IPS-NIHi7 (cell line): Measurements from ENCODE around the gene TPRG1L.

Experiments used
- DNase-seq: peaks from one replicate; pipeline ENCODE4 v3.0.0; 2012; ENCODE audit warnings: mixed read lengths; ENCODE audit errors: extremely low spot score

TPRG1L gene

DNA sequence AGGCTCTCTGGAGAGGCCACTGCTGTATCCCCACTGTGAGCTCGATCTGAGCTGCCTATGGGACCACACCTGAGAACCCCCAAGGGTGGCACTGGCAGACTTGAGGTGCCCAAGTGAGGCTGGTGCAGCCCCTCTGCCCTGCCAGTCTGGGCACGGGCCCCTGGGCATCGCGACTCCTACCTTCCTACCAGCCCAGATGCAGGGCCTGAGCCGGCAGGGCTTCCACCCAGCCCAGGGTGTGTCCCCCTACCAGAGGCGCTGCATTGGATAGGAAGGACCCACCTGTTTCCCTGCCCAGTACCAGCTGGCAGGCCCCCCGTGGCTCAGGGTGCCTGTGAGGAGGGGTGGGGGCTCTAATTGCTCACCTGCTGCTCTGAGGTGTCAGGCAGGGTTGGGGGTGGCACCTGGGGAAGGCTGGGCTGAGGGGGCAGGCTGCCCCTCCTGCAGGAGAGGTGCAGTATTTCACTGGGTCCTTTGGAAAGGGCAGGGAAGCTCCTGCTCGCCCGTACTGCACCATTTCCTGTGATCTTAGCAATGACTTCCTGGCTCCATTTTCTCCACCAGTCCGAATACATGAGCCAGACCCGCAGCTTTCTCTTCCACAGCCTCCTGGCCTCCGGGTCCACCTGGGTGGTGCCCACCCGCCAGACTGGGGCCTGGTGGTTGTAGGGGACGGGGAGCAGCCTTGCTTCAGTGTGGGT, 39.3 kb downstream of the TPRG1L start:
- no peak for DNase-seq

DNA sequence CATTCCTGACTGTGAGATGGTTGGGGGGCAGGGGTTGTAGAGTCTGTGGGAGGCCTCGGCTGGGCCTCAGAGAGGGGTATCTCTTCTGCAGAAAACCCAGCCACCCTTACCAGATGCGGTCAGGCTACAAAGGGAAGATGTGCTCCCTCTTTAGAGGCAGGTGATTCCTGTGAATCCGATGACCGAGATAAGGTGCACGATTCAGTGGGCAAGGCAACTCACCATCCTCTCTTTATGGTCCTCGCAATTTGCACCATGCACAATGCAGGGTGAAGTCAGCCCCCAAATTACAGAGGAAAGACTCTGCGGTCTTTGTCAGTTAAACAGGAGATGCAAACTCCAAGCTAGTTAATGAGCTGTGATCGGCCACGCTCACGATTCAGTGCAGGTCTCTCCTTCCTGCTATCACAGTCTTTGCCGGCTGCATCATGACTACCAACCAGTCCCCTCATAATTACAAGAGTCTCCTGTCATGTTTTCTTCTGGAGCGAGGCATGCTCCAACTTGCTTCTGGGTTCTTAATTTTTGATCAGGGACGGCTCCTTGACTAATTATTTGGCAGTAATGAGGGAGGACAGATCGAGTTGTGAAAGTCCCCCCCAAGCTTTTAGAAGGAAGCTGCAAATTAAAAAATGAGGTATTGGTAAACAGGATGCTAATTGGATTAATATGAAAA, 40.0 kb downstream of the TPRG1L start:
- no peak for DNase-seq

GRCh38 chr1:3668148-3668547, 43.3 kb downstream of the TPRG1L start:
- no peak for DNase-seq

- peak; percentile 75 for DNase-seq
Observed at GRCh38 chr1:3668585-3669300, 43.9 kb downstream of the TPRG1L start.

DNA sequence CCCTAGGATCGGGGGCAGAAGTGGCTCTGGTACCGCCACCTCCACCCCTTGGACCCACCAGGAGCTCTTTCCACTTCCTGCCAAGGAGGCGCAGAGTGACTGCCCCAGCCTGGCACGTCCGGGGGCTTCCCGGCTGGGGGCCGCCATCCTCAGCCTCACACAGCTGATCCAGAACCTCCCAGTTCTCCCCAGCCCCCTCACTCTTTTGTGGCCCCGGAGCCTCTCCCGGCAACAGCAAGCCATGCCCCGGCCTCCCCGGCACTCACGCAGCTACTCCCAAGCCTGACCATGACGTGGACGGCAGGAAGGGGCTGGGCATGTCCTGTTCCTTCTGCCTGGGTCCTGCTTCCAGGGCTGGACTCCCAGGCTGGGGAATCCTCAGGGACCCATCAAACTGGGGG, 44.6 kb downstream of the TPRG1L start:
- no peak for DNase-seq

- no peak for DNase-seq
Observed at GRCh38 chr1:3669971-3670431, 45.2 kb downstream of the TPRG1L start.

GRCh38 chr1:3670823-3671265, 46.0 kb downstream of the TPRG1L start:
- DNase-seq, result no peak

GRCh38 chr1:3671371-3672180, 46.8 kb downstream of the TPRG1L start:
- no peak for DNase-seq

- DNase-seq, result no peak
Observed at GRCh38 chr1:3672231-3672970, 47.6 kb downstream of the TPRG1L start.

- no peak for DNase-seq
Observed at GRCh38 chr1:3672971-3673361, 48.2 kb downstream of the TPRG1L start.

DNA sequence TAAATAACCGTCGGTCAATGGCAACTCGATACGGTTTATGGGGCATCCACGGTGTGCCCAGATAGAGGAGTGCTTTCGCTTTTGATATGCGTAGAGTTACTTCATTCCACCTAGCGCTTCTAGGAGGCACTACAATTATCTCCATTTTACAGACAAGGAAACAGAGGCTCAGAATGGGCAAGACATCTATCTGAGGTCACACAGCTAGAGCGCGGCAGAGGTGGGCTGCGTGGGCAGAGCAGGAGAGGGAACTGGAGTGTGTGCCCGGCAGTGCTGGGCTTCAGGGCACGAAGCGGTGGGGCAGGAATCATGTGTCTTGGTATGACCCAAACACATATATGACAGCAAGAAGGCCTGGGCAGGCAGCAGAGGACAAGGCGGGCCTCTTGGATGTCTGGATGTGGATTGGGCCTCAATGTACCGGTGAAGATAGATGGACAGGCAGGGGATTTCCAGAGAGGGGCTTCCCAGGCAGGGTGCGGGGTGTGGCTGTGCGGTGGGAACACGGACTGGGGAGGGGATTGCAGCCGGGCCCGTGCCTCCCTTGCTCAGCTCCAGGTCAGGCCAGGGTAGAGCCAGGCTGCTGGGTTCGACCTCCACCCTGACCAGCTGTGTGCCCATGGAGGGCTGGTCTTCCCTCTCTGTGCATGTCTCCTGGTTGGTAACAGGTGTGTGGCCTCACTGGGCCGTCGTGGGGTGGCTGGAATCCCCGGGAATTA, 48.7 kb downstream of the TPRG1L start:
- DNase-seq, result no peak

GRCh38 chr1:3674100-3675094, 49.6 kb downstream of the TPRG1L start:
- DNase-seq, result peak; percentile 68

DNA sequence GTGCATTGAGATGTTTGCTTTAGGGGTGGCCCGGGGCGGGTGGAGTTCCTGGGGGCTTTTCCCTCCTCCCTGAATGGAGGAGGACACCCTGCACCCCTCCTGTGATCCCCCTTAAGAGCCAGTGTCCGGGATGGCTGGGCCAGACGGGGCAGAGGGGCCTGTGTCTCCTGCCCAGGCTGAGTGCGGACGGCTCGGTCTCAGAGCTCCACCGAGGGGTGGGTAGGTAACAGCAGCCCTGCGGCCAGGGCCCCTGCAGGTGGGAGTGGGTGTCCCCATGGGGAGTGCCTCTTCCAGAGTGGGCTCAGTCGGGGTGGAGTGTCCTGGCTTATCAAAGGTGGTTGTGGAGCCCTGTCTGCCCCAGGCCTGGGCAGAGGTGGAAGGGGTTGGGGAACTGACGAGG, 50.6 kb downstream of the TPRG1L start:
- DNase-seq, result no peak

DNA sequence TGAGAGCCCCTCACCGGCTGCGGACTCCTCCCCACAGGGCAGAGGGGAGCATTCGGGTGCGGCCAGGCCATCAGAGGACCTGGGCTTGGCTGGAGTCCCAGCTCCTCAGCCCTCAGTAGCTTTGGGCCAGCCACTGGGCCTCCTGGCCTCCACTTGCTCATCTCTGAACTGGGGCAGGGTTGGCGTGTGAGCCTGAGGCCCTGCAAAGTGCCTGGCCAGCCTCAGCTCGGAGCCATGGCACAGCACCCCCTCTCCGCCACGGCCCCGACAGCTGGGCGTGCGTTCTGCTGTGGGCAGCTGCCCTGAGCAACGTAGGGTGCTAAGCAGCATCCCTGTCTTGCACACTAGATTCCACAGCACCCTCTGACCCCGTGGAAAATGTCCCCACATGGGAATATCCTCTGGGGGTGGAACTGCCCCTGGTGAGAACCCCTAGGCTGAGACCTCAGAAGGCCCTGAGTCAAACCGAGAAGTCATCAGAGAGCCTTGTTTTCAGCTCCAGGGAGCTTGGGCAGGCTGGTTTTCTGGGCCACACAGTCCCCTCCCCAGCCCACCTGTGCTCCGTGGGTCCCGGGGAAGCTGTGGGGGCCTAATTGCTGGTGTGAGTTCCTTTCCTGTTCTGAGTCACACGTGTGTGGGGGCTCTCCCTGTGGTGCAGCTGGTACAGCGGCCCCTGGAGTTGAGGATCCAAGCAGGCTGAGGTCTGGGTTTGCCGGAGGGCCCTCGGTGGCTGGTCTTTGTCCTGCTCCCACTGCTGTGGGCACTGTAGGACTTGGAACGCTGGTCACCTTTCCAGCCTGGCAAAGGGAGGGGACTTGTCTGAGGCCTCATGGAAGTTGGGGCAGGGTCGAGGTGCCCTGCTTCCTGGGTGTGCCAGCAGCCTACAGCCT, 52.0 kb downstream of the TPRG1L start:
- no peak for DNase-seq

- DNase-seq, result no peak
Observed at GRCh38 chr1:3677484-3677883, 52.7 kb downstream of the TPRG1L start.

- DNase-seq, result peak; percentile 52
Observed at GRCh38 chr1:3678361-3679097, 53.7 kb downstream of the TPRG1L start.

- no peak for DNase-seq
Observed at GRCh38 chr1:3679098-3679555, 54.3 kb downstream of the TPRG1L start.
